ENCODE measurements around the gene DENND5A. TPM values are rescaled to one million over a fixed set of nuclear protein-coding genes. Genes with fewer than 3 reads are reported as not detected.
"Not testable (repeated sequence)": the region's sequence is repeated elsewhere in the genome, so short reads cannot be mapped to it uniquely, and the experiment has no call there.

The DENND5A gene
- total RNA-seq, 1 donor, result 152 TPM

DNA sequence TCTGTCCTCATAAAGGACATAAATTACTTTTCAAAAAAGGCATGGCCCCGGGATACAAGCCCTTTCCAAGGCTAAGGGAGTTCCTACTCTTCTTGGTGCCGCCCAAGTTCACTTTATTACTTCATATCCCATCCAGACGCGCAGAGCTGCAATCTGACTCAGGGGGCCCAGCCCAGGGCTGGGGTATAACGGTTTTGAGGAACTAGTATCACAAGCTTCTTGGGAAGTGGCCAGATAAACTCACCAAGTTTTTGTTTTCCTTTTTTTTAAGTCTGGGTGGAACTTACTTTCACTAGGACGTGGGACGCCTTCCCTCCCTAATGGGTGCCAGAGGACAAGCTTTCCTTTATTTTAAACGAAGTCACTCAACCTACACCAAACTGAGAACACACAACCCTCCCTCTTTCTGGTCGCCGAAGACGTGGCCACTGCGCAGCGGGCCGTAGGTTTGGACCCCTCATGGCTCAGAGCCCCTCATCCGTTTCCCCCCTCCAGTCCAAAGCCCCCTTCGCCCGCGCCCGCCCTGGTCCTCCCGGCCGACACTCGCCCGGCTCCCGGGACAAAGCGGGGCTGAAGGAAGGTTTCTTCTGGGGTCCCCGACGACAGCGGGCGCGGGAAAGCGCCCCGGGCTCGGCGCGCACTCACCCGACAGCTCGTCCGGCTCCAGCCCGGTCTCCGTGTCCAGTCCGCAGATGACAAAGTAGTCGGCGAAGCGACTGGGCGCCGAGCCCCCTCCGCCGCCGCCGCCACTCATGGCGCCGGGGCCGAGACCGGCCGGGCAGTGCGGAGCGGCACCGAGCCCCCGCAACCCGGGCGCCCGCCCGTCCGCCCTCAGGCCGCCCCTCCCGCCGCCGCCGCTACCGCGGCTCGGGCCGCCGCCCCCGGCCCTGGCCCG is 587 bp downstream of the DENND5A start:
- TF ChIP-seq, protein P1, sequence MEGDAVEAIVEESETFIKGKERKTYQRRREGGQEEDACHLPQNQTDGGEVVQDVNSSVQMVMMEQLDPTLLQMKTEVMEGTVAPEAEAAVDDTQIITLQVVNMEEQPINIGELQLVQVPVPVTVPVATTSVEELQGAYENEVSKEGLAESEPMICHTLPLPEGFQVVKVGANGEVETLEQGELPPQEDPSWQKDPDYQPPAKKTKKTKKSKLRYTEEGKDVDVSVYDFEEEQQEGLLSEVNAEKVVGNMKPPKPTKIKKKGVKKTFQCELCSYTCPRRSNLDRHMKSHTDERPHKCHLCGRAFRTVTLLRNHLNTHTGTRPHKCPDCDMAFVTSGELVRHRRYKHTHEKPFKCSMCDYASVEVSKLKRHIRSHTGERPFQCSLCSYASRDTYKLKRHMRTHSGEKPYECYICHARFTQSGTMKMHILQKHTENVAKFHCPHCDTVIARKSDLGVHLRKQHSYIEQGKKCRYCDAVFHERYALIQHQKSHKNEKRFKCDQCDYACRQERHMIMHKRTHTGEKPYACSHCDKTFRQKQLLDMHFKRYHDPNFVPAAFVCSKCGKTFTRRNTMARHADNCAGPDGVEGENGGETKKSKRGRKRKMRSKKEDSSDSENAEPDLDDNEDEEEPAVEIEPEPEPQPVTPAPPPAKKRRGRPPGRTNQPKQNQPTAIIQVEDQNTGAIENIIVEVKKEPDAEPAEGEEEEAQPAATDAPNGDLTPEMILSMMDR (IDR thresholded peaks at IDR 0.05; ENCODE audit: insufficient read depth, low read depth, low read length), result no peak
- peak overlapping the region; percentile 84 for H3K4me3 ChIP-seq (ENCODE audit: low read depth, low read length)
- peak; percentile 92 for DNase-seq (ENCODE audit: low read depth)

- peak overlapping the region; percentile 84 for H3K4me3 ChIP-seq (ENCODE audit: low read depth, low read length)
- TF ChIP-seq, protein P1 (IDR thresholded peaks at IDR 0.05; ENCODE audit: insufficient read depth, low read depth, low read length), result no peak
- peak; percentile 72 for DNase-seq (ENCODE audit: low read depth)
Measured at GRCh38 chr11:9263840-9264315, 1.3 kb downstream of the DENND5A start.

GRCh38 chr11:9260838-9261146 is 4.4 kb downstream of the DENND5A start:
- H3K4me3 ChIP-seq (ENCODE audit: low read depth, low read length), result not testable (repeated sequence)

DNA sequence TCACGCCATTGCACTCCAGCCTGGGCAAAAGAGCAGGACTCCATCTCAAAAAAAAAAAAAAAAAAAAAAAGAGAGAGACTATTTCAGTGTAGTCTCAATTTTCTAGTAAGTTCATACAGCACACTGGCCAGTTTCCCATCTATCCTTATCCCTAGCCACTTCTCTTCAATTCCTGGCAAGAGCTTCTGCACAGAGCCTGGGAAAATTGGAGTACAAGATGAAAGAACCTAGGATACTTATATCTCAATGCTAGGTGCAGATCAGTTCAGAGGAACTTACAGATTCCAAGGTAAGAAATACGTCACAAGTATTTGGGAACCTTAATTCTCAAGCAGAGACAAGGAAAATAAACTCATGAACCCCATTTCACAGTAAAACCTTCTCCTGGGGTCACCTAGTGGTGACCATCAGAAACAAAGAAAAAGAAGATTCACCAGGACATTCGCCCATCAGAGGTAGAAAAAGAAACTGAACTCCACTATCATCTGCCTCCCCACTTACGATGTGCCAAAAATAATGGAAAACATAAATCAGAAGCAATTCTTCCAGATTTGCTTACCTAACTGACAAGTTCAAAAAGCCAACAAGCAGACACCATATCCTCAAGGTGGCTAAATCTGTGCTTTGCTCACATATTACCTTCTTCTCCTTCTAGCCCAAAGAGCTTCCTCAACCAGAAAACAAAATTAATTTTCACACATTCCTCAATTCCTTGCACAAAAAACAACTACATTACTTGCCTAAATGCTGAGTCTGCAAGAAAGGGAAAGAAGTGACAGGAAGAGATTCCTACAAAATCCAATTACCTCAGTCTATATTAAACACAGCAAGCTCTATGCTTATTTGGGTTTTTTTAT is 4.9 kb downstream of the DENND5A start:
- no peak overlapping the region for H3K4me3 ChIP-seq (ENCODE audit: low read depth, low read length)
- TF ChIP-seq, protein P1 (IDR thresholded peaks at IDR 0.05; ENCODE audit: insufficient read depth, low read depth, low read length), result peak; percentile 38
- DNase-seq (ENCODE audit: low read depth), result no peak

More at GRCh38 chr11:9260838-9261146, 4.4 kb downstream of the DENND5A start:
- not testable (repeated sequence) for DNase-seq (ENCODE audit: low read depth)

DNA sequence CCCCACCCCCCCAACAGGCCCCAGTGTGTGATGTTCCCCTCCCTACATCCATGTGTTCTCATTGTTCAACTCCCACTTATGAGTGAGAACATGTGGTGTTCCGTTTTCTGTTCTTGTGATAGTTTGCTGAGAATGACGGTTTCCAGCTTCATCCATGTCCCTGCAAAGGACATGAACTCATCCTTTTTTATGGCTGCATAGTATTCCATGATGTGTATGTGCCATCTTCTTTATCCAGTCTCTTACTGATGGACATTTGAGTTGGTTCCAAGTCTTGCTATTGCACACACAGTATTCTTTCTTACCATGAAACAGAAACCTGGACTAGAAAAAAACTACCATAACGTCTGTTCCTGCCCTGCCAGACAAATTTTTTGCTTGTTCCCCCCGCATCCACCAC is 6.9 kb downstream of the DENND5A start:
- DNase-seq (ENCODE audit: low read depth); H3K4me3 ChIP-seq (ENCODE audit: low read depth, low read length): not testable (repeated sequence)

- TF ChIP-seq, protein P1 (IDR thresholded peaks at IDR 0.05; ENCODE audit: insufficient read depth, low read depth, low read length), result no peak
- peak; percentile 73 for DNase-seq (ENCODE audit: low read depth)
Measured at GRCh38 chr11:9254416-9254815, 10.7 kb downstream of the DENND5A start.

GRCh38 chr11:9253086-9253485 is 12.1 kb downstream of the DENND5A start:
- no peak for DNase-seq (ENCODE audit: low read depth)
- TF ChIP-seq, protein P1 (IDR thresholded peaks at IDR 0.05; ENCODE audit: insufficient read depth, low read depth, low read length), result no peak
- H3K4me3 ChIP-seq (ENCODE audit: low read depth, low read length), result no peak overlapping the region

More at GRCh38 chr11:9254416-9254815, 10.7 kb downstream of the DENND5A start:
- no peak overlapping the region for H3K4me3 ChIP-seq (ENCODE audit: low read depth, low read length)

All from fibroblast of villous mesenchyme (primary cell).